ENCODE data around the gene IER5. TPM values are rescaled to one million over a fixed set of nuclear protein-coding genes. Genes with fewer than 3 reads are reported as not detected.

The IER5 gene
- total and polyA plus RNA-seq, 5 donors from 2014 or later = 6.5 to 81.8 (median 8.7) TPM

DNA sequence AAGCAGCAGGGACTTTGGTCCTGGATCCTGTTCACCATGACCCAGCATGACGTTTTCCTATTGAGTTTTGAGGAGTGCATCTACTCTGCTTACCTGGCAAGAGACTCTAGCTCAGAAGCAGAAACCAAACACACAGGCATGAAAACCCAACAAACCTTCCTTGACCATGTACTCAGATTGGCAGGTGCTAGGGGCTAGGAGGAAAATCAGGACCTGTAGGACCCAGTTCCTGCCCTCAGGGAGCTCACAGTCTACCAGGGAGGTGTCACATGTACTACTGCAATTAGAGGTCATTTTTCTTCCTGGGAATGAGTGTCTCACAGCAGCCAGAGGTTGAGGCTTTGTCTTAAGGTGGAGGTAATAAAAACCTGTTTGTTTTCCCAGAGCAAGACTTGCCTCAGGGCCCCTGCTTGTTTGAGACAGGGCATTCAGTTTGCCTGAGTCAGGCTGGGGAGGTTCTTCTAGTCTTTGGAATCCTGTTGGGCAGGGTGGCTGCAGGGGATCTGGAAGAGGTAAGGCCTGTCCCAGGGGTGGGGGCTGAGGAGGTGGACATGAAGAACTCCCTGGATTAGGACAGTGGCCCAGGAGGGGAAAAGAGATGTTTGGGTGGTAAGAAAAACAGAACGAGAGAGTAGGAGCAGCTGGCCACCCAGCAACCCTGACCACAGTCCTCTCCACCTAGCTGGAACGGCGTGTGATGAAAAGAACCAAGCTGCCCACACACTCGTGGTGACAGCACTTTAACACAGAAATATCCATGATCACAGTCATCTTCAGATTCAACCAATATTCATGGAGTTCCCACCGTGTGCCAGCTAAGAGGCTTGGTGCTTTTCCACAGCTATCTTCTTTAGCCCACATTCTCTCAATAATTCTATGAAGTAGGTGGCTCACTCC, 30.8 kb downstream of the IER5 start:
- H3K9me3 ChIP-seq (ENCODE audit: control insufficient read depth in 2 of 2, low read length in 2 of 2) = no peaks in the 10 kb centered on the region
- H3K4me1 ChIP-seq (ENCODE audit: control insufficient read depth, insufficient read depth, low read length, poor library complexity, severe bottlenecking) = no peaks in the 10 kb centered on the region
- H3K27me3 ChIP-seq (ENCODE audit: control insufficient read depth, insufficient read depth, low read length) = no peaks in the 10 kb centered on the region
- no peak for DNase-seq
- H3K4me3 Mint-ChIP-seq = no peak overlapping the region
- H3K9me3 Mint-ChIP-seq = no peaks in the 10 kb centered on the region
- H3K4me3 ChIP-seq (ENCODE audit: low read depth, low read length) = no peak overlapping the region
- H3K27ac ChIP-seq (ENCODE audit: insufficient read depth, low read length, poor library complexity, severe bottlenecking) = no peak overlapping the region
- H3K36me3 ChIP-seq (ENCODE audit: control insufficient read depth, insufficient read depth, low read length) = no peaks in the 10 kb centered on the region
- H3K4me1 Mint-ChIP-seq = peaks cover 0 to 2% (median 0%) of the 10 kb centered on the region in 4 donors
- no peak overlapping the region for H3K27ac Mint-ChIP-seq
- H3K27me3 Mint-ChIP-seq = no peaks in the 10 kb centered on the region
- ATAC-seq (ENCODE audit: low read depth in 2 of 2) = no peak
- H3K36me3 Mint-ChIP-seq = no peaks in the 10 kb centered on the region

DNA sequence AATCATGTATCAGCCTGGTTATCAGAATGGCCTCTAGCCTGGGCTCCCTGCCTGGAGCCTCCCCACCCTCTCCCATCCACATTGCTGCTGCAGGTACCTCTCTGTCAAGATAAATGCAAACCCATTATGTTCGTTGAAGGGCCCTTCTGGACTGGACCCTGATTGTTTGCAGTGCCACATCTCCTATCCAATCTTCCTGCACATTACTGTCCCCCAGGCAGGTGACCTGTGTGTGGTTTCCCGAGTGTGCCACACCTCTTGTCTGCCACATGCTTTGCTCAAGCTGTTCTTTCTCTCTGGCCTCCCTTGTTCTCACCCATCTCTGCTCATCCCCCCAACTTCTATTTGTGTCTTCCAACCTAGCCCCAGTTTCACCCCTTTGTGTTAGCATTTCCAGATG, 32.4 kb downstream of the IER5 start:
- no peaks in the 10 kb centered on the region for H3K36me3 ChIP-seq (ENCODE audit: control insufficient read depth, insufficient read depth, low read length)
- no peak for ATAC-seq (ENCODE audit: low read depth in 2 of 2)
- Mint-ChIP-seq H3K27ac (peak overlapping the region in 2 of 3 donors; percentile 5 to 22), H3K4me1 (peaks cover 0 to 2% (median 0%) of the 10 kb centered on the region in 4 donors), H3K27me3 (peaks cover 4% of the 10 kb centered on the region), H3K36me3 (no peaks in the 10 kb centered on the region), H3K9me3 (no peaks in the 10 kb centered on the region), H3K4me3 (no peak overlapping the region)
- H3K27ac ChIP-seq (ENCODE audit: insufficient read depth, low read length, poor library complexity, severe bottlenecking) = no peak overlapping the region
- H3K4me3 ChIP-seq (ENCODE audit: low read depth, low read length) = no peak overlapping the region
- H3K4me1 ChIP-seq (ENCODE audit: control insufficient read depth, insufficient read depth, low read length, poor library complexity, severe bottlenecking) = no peaks in the 10 kb centered on the region
- H3K9me3 ChIP-seq (ENCODE audit: control insufficient read depth in 2 of 2, low read length in 2 of 2) = no peaks in the 10 kb centered on the region
- no peaks in the 10 kb centered on the region for H3K27me3 ChIP-seq (ENCODE audit: control insufficient read depth, insufficient read depth, low read length)
- DNase-seq = no peak

- no peak for ATAC-seq (ENCODE audit: low read depth in 2 of 2)
- Histone ChIP-seq H3K4me3 (ENCODE audit: low read depth, low read length) (no peak overlapping the region), H3K4me1 (ENCODE audit: control insufficient read depth, insufficient read depth, low read length, poor library complexity, severe bottlenecking) (no peaks in the 10 kb centered on the region), H3K27ac (ENCODE audit: insufficient read depth, low read length, poor library complexity, severe bottlenecking) (no peak overlapping the region), H3K9me3 (ENCODE audit: control insufficient read depth in 2 of 2, low read length in 2 of 2) (no peaks in the 10 kb centered on the region), H3K36me3 (ENCODE audit: control insufficient read depth, insufficient read depth, low read length) (no peaks in the 10 kb centered on the region), H3K27me3 (ENCODE audit: control insufficient read depth, insufficient read depth, low read length) (no peaks in the 10 kb centered on the region)
- peaks cover 0 to 2% (median 0%) of the 10 kb centered on the region in 4 donors for H3K4me1 Mint-ChIP-seq
- H3K27ac Mint-ChIP-seq = no peak overlapping the region
- no peaks in the 10 kb centered on the region for H3K36me3 Mint-ChIP-seq
- no peak for DNase-seq
- no peak overlapping the region for H3K4me3 Mint-ChIP-seq
- peaks cover 4% of the 10 kb centered on the region for H3K27me3 Mint-ChIP-seq
- no peaks in the 10 kb centered on the region for H3K9me3 Mint-ChIP-seq
Measured at GRCh38 chr1:181121498-181121897, 33.0 kb downstream of the IER5 start.

DNA sequence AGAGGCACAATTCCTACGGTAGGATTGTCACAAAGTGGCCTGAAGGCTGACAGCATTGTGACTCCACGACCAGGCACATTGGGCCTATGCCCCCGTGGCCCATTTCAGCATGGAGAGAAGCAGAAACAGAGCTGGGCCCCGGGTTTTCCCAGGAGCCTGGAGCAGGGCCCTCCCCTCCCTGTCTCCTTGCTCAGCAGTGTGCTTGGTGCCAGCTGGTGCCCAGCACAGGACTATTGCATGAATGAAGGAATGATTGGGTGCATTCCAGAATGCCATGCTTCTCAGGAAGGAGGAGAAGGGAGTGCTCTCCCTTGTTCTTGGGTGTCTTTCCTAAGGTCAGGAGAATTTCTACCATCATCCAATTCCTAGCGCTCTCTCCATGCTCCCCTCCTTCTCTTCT, 33.7 kb downstream of the IER5 start:
- DNase-seq (no peak), ATAC-seq (ENCODE audit: low read depth in 2 of 2) (no peak)
- no peak overlapping the region for H3K4me3 Mint-ChIP-seq
- H3K36me3 Mint-ChIP-seq = no peaks in the 10 kb centered on the region
- no peaks in the 10 kb centered on the region for H3K9me3 Mint-ChIP-seq
- Histone ChIP-seq H3K36me3 (ENCODE audit: control insufficient read depth, insufficient read depth, low read length) (no peaks in the 10 kb centered on the region), H3K9me3 (ENCODE audit: control insufficient read depth in 2 of 2, low read length in 2 of 2) (no peaks in the 10 kb centered on the region), H3K27ac (ENCODE audit: insufficient read depth, low read length, poor library complexity, severe bottlenecking) (no peak overlapping the region), H3K4me3 (ENCODE audit: low read depth, low read length) (no peak overlapping the region), H3K4me1 (ENCODE audit: control insufficient read depth, insufficient read depth, low read length, poor library complexity, severe bottlenecking) (no peaks in the 10 kb centered on the region), H3K27me3 (ENCODE audit: control insufficient read depth, insufficient read depth, low read length) (no peaks in the 10 kb centered on the region)
- peaks cover 4% of the 10 kb centered on the region for H3K27me3 Mint-ChIP-seq
- H3K27ac Mint-ChIP-seq = no peak overlapping the region
- peaks cover 0 to 2% (median 0%) of the 10 kb centered on the region in 4 donors for H3K4me1 Mint-ChIP-seq

DNA sequence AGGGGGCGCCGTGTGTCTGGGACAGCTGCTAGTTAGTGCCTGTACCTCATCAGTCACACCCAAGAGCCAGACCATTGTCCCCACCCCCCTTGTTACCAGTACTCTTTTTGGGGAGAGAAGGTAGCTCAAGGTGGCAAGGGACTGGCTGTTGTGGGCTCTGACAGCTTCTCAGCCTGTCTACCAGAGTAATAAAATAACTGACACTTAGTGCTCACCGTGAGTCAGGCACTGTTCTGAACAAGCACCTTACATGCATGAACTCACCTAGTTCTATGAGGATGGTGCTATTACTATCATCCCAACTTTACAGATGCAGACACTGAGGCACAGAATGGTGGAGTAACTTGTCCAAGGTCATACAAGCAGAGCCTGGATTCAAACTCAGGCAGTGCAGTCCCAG, 34.7 kb downstream of the IER5 start:
- Histone ChIP-seq H3K27ac (ENCODE audit: insufficient read depth, low read length, poor library complexity, severe bottlenecking) (no peak overlapping the region), H3K4me1 (ENCODE audit: control insufficient read depth, insufficient read depth, low read length, poor library complexity, severe bottlenecking) (no peaks in the 10 kb centered on the region), H3K4me3 (ENCODE audit: low read depth, low read length) (no peak overlapping the region), H3K36me3 (ENCODE audit: control insufficient read depth, insufficient read depth, low read length) (no peaks in the 10 kb centered on the region), H3K9me3 (ENCODE audit: control insufficient read depth in 2 of 2, low read length in 2 of 2) (no peaks in the 10 kb centered on the region), H3K27me3 (ENCODE audit: control insufficient read depth, insufficient read depth, low read length) (no peaks in the 10 kb centered on the region)
- no peaks in the 10 kb centered on the region for H3K9me3 Mint-ChIP-seq
- peaks cover 0 to 2% (median 0%) of the 10 kb centered on the region in 4 donors for H3K4me1 Mint-ChIP-seq
- peaks cover 4% of the 10 kb centered on the region for H3K27me3 Mint-ChIP-seq
- H3K36me3 Mint-ChIP-seq = no peaks in the 10 kb centered on the region
- DNase-seq (no peak), ATAC-seq (ENCODE audit: low read depth in 2 of 2) (no peak)
- no peak overlapping the region for H3K27ac Mint-ChIP-seq
- no peak overlapping the region for H3K4me3 Mint-ChIP-seq

- Histone ChIP-seq H3K9me3 (ENCODE audit: control insufficient read depth in 2 of 2, low read length in 2 of 2) (no peaks in the 10 kb centered on the region), H3K27ac (ENCODE audit: insufficient read depth, low read length, poor library complexity, severe bottlenecking) (no peak overlapping the region), H3K4me1 (ENCODE audit: control insufficient read depth, insufficient read depth, low read length, poor library complexity, severe bottlenecking) (no peaks in the 10 kb centered on the region), H3K4me3 (ENCODE audit: low read depth, low read length) (no peak overlapping the region), H3K27me3 (ENCODE audit: control insufficient read depth, insufficient read depth, low read length) (no peaks in the 10 kb centered on the region), H3K36me3 (ENCODE audit: control insufficient read depth, insufficient read depth, low read length) (no peaks in the 10 kb centered on the region)
- peaks cover 4% of the 10 kb centered on the region for H3K27me3 Mint-ChIP-seq
- ATAC-seq (ENCODE audit: low read depth in 2 of 2) = peak in 1 of 2 donors; percentile 31
- peaks cover 0 to 5% (median 0%) of the 10 kb centered on the region in 4 donors for H3K4me1 Mint-ChIP-seq
- H3K27ac Mint-ChIP-seq = no peak overlapping the region
- H3K36me3 Mint-ChIP-seq = no peaks in the 10 kb centered on the region
- no peaks in the 10 kb centered on the region for H3K9me3 Mint-ChIP-seq
- no peak for DNase-seq
- H3K4me3 Mint-ChIP-seq = no peak overlapping the region
Measured at GRCh38 chr1:181124291-181124751, 35.8 kb downstream of the IER5 start.

DNA sequence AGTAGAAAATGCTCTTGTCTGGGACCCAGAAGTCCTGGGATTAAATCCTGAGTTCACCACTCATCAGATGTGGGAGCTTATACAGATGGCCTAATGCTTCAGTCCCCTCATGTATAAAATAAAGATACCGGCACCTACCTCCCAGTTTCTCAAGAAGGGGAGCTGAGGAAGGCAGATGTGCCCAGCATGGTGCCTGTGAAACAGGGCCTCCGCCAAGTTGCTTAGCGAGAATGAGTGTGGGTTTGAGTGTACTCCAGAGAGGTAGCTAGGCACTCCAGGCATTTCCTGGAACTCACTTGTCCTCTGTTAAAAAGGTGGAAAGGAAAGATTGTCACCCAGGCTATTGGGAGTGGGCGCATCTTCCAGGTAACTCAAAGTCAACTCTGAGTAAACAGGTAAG, 37.8 kb downstream of the IER5 start:
- ATAC-seq (ENCODE audit: low read depth in 2 of 2) (no peak), DNase-seq (no peak)
- H3K36me3 Mint-ChIP-seq = no peaks in the 10 kb centered on the region
- no peaks in the 10 kb centered on the region for H3K9me3 Mint-ChIP-seq
- H3K4me1 Mint-ChIP-seq = peaks cover 0 to 5% (median under 1%) of the 10 kb centered on the region in 4 donors
- no peak overlapping the region for H3K27ac Mint-ChIP-seq
- no peaks in the 10 kb centered on the region for H3K36me3 ChIP-seq (ENCODE audit: control insufficient read depth, insufficient read depth, low read length)
- no peaks in the 10 kb centered on the region for H3K27me3 ChIP-seq (ENCODE audit: control insufficient read depth, insufficient read depth, low read length)
- no peaks in the 10 kb centered on the region for H3K4me1 ChIP-seq (ENCODE audit: control insufficient read depth, insufficient read depth, low read length, poor library complexity, severe bottlenecking)
- no peaks in the 10 kb centered on the region for H3K9me3 ChIP-seq (ENCODE audit: control insufficient read depth in 2 of 2, low read length in 2 of 2)
- H3K4me3 ChIP-seq (ENCODE audit: low read depth, low read length) = no peak overlapping the region
- H3K27ac ChIP-seq (ENCODE audit: insufficient read depth, low read length, poor library complexity, severe bottlenecking) = no peak overlapping the region
- H3K27me3 Mint-ChIP-seq = peaks cover 4% of the 10 kb centered on the region
- no peak overlapping the region for H3K4me3 Mint-ChIP-seq
